GM12874 (cell line): Measurements from ENCODE around the gene RBM42.

Experiments
- CTCF ChIP-seq: IDR thresholded peaks from 2 replicates; pipeline ENCODE4 v1.5.1; 2011; ENCODE audit warnings: low read depth, mild to moderate bottlenecking, control low read depth, low read length, moderate library complexity; ENCODE audit not compliant: insufficient read depth

The RBM42 gene

GRCh38 chr19:35596366-35596999 is 32.4 kb upstream of the RBM42 start:
- no peak for TF ChIP-seq CTCF

DNA sequence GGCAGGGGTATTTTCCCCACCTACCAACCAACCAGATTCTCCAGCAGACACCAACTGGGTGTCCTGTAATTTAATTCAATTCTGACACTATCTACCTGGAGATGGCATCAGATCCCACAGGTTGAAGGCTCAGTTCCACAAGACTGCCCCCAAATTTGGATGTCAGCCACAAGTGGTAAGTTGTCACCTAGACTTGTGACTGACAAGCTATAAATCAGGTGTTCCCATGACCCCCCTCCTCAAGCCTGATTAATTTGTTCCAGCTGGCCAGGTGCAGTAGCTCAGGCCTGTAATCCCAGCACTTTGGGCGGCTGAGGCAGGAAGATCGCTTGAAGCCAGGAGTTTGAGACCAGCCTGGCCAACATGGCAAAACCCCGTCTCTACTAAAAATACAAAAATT is 26.9 kb upstream of the RBM42 start:
- TF ChIP-seq CTCF, result no peak

DNA sequence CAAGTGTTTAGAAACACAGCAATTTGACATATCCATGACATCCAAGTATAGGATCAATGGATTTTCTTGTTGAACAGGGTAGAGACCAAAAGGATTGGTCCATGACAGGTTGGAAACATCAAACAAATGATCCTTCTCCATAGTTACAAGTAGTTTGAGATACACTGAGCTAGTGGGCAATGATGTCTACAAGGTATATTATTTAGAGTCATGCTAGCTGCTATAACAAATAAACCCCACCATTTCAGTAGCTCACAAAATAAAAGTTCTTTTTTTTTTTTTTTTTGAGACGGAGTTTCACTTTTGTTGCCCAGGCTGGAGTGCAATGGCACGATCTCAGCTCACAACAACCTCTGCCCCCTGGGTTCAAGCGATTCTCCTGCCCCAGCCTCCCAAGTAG is 21.2 kb upstream of the RBM42 start:
- TF ChIP-seq CTCF, result no peak

- TF ChIP-seq CTCF, result no peak
Observed at GRCh38 chr19:35608251-35608650, 20.6 kb upstream of the RBM42 start.

GRCh38 chr19:35609851-35610353 is 18.9 kb upstream of the RBM42 start:
- TF ChIP-seq CTCF, result no peak

DNA sequence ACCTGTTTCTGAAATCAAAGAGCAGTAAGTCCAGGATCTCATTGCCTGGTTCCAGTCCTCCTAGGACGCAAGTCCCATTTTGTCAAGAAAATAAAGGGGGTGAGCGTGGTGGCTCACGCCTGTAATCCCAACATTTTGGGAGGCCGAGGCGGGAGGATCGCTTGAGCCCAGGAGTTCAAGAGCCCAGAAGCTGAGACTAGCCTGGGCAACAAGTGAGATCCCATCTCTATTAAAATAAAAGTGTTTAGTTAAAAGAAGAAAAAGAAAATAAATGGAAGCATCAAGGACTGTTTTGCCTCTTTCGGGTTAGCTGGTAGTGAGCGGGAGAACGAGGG is 16.6 kb upstream of the RBM42 start:
- no peak for TF ChIP-seq CTCF

DNA sequence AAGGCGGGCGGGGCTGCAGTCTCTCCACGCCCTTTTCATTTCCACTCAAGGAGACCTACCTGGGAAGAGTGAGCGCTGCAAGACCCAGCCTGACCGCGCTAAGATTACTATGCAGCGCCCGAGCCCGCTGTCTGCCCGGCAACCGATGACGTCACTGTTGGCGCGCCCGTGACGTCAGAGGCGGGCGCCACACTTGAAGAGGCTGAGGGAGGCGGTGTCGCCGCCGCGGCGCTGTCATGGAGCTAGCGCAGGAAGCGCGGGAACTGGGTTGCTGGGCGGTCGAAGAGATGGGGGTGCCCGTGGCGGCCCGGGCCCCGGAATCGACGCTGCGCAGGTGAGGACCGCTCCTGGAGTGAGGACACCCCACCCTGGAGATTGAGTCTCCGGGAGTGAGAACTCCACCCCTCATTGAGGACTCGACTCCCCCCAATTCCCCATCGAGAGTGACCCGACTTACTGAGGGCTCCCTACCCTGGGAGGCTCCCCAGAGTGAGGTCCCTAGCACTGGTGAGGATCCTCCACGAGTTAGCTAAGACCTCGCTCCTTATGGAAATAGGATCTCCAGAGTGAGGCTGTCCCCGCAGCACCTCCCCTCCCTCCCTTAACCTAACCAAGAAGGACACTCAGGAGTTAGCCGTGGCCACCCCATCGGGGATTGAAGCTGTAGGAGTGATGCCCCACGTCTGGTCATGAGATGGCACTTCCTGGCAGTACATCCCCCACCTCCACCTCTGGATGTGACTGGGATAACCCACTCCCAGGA is 16.1 kb upstream of the RBM42 start, which contains the start of gene HAUS5:
TSS of gene HAUS5 (plus strand) at position 177 of the 763 bp plus-strand sequence. CDS start at position 237, 60 bp downstream.
- TF ChIP-seq CTCF, result no peak
